Ishikawa (cell line): Measurements from ENCODE around the gene AGAP1.

Source experiments
- CEBPB ChIP-seq: IDR thresholded peaks from 2 replicates; pipeline ENCODE4 v1.6.1; 2012
- CREB1 ChIP-seq: IDR thresholded peaks from 2 replicates; pipeline ENCODE4 v1.6.1; 2012; ENCODE audit warnings: low read depth
- EGR1 ChIP-seq: IDR thresholded peaks from 2 replicates; pipeline ENCODE4 v1.6.1; 2012
- EP300 ChIP-seq: IDR thresholded peaks from 2 replicates; pipeline ENCODE4 v1.6.1; 2012; ENCODE audit warnings: borderline replicate concordance
- FOXM1 ChIP-seq: IDR thresholded peaks from 2 replicates; pipeline ENCODE4 v1.6.1; 2012; ENCODE audit warnings: low read depth, borderline replicate concordance
- NFIC ChIP-seq: IDR thresholded peaks from 2 replicates; pipeline ENCODE4 v1.6.1; 2012
- RAD21 ChIP-seq: IDR thresholded peaks from 2 replicates; pipeline ENCODE4 v1.6.1; 2012; ENCODE audit warnings: low read depth
- REST ChIP-seq: IDR thresholded peaks from 2 replicates; pipeline ENCODE4 v1.6.1; 2012; ENCODE audit warnings: low read depth, mild to moderate bottlenecking
- TAF1 ChIP-seq: IDR thresholded peaks from 2 replicates; pipeline ENCODE4 v1.6.1; 2012; ENCODE audit warnings: low read depth, mild to moderate bottlenecking
- TCF12 ChIP-seq: IDR thresholded peaks from 2 replicates; pipeline ENCODE4 v1.6.1; 2012; ENCODE audit warnings: low read depth
- TEAD4 ChIP-seq: IDR thresholded peaks from 2 replicates; pipeline ENCODE4 v1.6.1; 2012
- USF1 ChIP-seq: IDR thresholded peaks from 2 replicates; pipeline ENCODE4 v1.6.1; 2012
- YY1 ChIP-seq: IDR thresholded peaks from 2 replicates; pipeline ENCODE4 v1.6.1; 2012; ENCODE audit warnings: low read depth
- ZBTB7A ChIP-seq: IDR thresholded peaks from 2 replicates; pipeline ENCODE4 v1.6.1; 2012; ENCODE audit warnings: low read depth
- TF ChIP-seq, protein P1 (sequence below): IDR thresholded peaks from 2 replicates; pipeline ENCODE4 v1.6.1; 2012

Gene AGAP1

GRCh38 chr2:236109473-236109872 lies 615.6 kb downstream of the AGAP1 start:
- no peak for TF ChIP-seq EGR1
- TF ChIP-seq NFIC, result no peak
- TF ChIP-seq YY1, result no peak
- TF ChIP-seq TAF1, result no peak
- no peak for TF ChIP-seq CEBPB
- TF ChIP-seq REST, result no peak

DNA sequence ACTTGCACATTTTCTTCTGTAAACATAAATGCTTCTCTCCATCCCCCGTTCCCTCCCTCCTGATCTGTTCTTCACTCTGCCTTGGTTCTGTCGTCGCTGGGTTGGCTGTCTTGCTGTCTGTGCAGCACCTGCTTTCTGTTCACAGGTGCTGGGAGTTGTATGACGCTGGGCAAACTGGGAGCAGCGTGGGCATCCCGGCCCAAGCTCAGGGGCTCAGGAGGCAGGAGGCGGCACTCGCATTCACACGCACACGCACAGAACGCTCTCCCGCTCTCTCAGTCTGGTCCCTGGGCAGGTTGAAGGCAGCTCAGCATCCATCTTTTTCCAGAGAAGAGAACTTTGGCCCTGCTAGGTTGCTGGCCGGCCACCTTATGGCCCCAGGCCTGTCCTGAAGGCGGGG lies 618.6 kb downstream of the AGAP1 start:
- no peak for TF ChIP-seq ZBTB7A
- no peak for TF ChIP-seq FOXM1

DNA sequence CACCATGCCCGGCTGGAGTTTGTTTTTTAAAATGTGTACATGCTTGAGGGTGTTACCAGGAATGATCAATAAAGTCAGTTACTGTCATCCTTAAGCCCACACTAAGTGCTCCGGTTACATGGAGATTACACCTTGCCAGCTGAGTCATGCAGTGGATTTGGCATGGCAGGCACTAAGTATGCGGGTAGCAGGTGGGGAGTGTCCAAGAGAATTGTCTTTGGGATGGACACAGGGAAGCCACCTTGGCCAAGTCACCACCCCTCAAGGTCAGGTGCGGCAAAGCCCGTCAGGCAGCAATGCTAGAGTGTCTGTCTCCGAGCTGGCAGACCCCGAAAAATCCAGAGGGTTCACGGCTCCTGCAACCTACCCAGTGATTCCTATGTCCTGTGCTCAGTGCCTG lies 619.6 kb downstream of the AGAP1 start:
- TF ChIP-seq EGR1, result no peak
- no peak for TF ChIP-seq REST
- TF ChIP-seq CREB1, result no peak
- TF ChIP-seq RAD21, result no peak
- TF ChIP-seq, protein P1, sequence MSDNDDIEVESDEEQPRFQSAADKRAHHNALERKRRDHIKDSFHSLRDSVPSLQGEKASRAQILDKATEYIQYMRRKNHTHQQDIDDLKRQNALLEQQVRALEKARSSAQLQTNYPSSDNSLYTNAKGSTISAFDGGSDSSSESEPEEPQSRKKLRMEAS, result no peak
- TF ChIP-seq ZBTB7A, result no peak
- TF ChIP-seq YY1, result no peak
- TF ChIP-seq NFIC, result no peak
- no peak for TF ChIP-seq CEBPB
- TF ChIP-seq USF1, result no peak
- TF ChIP-seq TEAD4, result no peak
- no peak for TF ChIP-seq TCF12
- TF ChIP-seq EP300, result no peak
- TF ChIP-seq TAF1, result no peak
- no peak for TF ChIP-seq FOXM1

- TF ChIP-seq TEAD4, result no peak
- TF ChIP-seq YY1, result no peak
- TF ChIP-seq, protein P1, result no peak
- TF ChIP-seq TAF1, result no peak
- no peak for TF ChIP-seq RAD21
- TF ChIP-seq FOXM1, result no peak
These were observed 620.1 kb downstream of the AGAP1 start for GRCh38 chr2:236113948-236114347.

GRCh38 chr2:236114959-236115358 lies 621.1 kb downstream of the AGAP1 start:
- TF ChIP-seq CEBPB (no peak), EGR1 (no peak), USF1 (no peak), REST (no peak), ZBTB7A (no peak), FOXM1 (no peak), CREB1 (no peak), TEAD4 (no peak), TCF12 (no peak), NFIC (no peak), YY1 (no peak), EP300 (no peak), RAD21 (no peak), TAF1 (no peak)
- TF ChIP-seq, protein P1, result no peak
